Caco-2 (cell line): ENCODE measurements around the gene FBLN1. TPM values are rescaled to one million over a fixed set of nuclear protein-coding genes. Genes with fewer than 3 reads are reported as not detected.

Source experiments
- BruUV-seq: library from RNA; stranded (reverse); fragments of 400-500 nt; replicated peaks from 2 replicates; lab custom pipeline; 2021; lab: Mats Ljungman, UMichigan
- CTCF ChIA-PET: fragments of 300-600 bp; sonication (Branson Sonifier 250); formaldehyde crosslinking; loops from one replicate; lab custom pipeline; 2022; ENCODE audit warnings: antibody characterized with exemption; lab: Charles Lee
- POLR2A ChIA-PET: fragments of 300-600 bp; sonication (Branson Sonifier 250); formaldehyde crosslinking; loops from one replicate; lab custom pipeline; 2022; ENCODE audit warnings: antibody characterized with exemption; lab: Charles Lee
- DNase-seq, 2 experiments: peaks; one replicate each; pipeline versions ENCODE4 v3.0.0 to v3.0.0-alpha.2; 2020 to 2022
- H3K27me3 ChIP-seq: replicated peaks from 2 replicates; pipeline ENCODE4 v1.6.0; 2011; ENCODE audit warnings: low read length; ENCODE audit not compliant: control insufficient read depth, insufficient read depth
- H3K36me3 ChIP-seq: 2 replicates; pipeline ENCODE4 v1.5.1; 2011; ENCODE audit warnings: low read length; ENCODE audit not compliant: control insufficient read depth, insufficient read depth
- H3K4me1 ChIP-seq: fragments of 250-450 bp; sonication (Bioruptor Pico); 2 replicates; pipeline ENCODE4 v1.5.1; 2020; ENCODE audit warnings: mild to moderate bottlenecking
- H3K4me3 ChIP-seq: 2 replicates; pipeline ENCODE4 v1.5.1; 2011; ENCODE audit warnings: low read depth, mild to moderate bottlenecking, control low read depth, low read length
- H3K9me3 ChIP-seq: fragments of 250-450 bp; sonication (Bioruptor Pico); 2 replicates; pipeline ENCODE4 v1.5.1; 2020; ENCODE audit warnings: mild to moderate bottlenecking, moderate library complexity
- H3K27ac Mint-ChIP-seq: one replicate; pipeline ENCODE4 v1.8.0; 2022; ENCODE audit warnings: mixed read lengths; ENCODE audit not compliant: unreplicated experiment
- H3K27me3 Mint-ChIP-seq: one replicate; pipeline ENCODE4 v1.8.0; 2022; ENCODE audit warnings: mixed read lengths; ENCODE audit not compliant: insufficient read depth, unreplicated experiment
- H3K36me3 Mint-ChIP-seq: one replicate; pipeline ENCODE4 v1.8.0; 2022; ENCODE audit warnings: mild to moderate bottlenecking, mixed read lengths; ENCODE audit not compliant: insufficient read depth, unreplicated experiment
- H3K4me1 Mint-ChIP-seq: one replicate; pipeline ENCODE4 v1.8.0; 2022; ENCODE audit warnings: low read depth, mixed read lengths; ENCODE audit not compliant: unreplicated experiment
- H3K4me3 Mint-ChIP-seq: one replicate; pipeline ENCODE4 v1.8.0; 2022; ENCODE audit warnings: mild to moderate bottlenecking, moderate library complexity, mixed read lengths; ENCODE audit not compliant: unreplicated experiment
- H3K9me3 Mint-ChIP-seq: one replicate; pipeline ENCODE4 v1.8.0; 2022; ENCODE audit warnings: mixed read lengths; ENCODE audit not compliant: unreplicated experiment
- intact Hi-C: fragments of 100-400 bp; cut with micrococcal nuclease; formaldehyde crosslinking; loops from one replicate; pipeline ENCODE4 v1.10.0; 2022; ENCODE audit not compliant: unreplicated experiment
- total RNA-seq: library from RNA; stranded (reverse); gene quantifications from 2 replicates; pipeline ENCODE4 v1.2.3, GENCODE V29; 2022
- TF ChIP-seq, protein P1 (sequence below), 2 experiments: fragments of 200-600 bp in 1 of 2; IDR thresholded peaks; 1 replicate in 1 of 2; 2 replicates in 1 of 2; pipeline versions ENCODE4 v1.5.1 to v1.8.0; 2011 to 2022; ENCODE audit warnings: antibody characterized with exemption in 1 of 2, control low read depth in 1 of 2, inconsistent platforms in 1 of 2, low read depth in 1 of 2, low read length in 1 of 2, mild to moderate bottlenecking in 1 of 2, moderate library complexity in 1 of 2; ENCODE audit not compliant: insufficient read depth in 1 of 2, severe bottlenecking in 1 of 2, unreplicated experiment in 1 of 2

FBLN1 gene
- total RNA-seq, 1 experiment from 2014 or later: 519 TPM

GRCh38 chr22:45458532-45458931, 44.2 kb upstream of the FBLN1 start:
- no TSS peak for BruUV-seq
- POLR2A ChIA-PET: no interaction called here
- Mint-ChIP-seq H3K27me3 (no peaks in the 10 kb centered on the region), H3K36me3 (no peaks in the 10 kb centered on the region), H3K27ac (no peak overlapping the region), H3K4me1 (peaks cover 7% of the 10 kb centered on the region), H3K4me3 (no peak overlapping the region), H3K9me3 (no peaks in the 10 kb centered on the region)
- CTCF ChIA-PET: no interaction called here
- TF ChIP-seq, protein P1, sequence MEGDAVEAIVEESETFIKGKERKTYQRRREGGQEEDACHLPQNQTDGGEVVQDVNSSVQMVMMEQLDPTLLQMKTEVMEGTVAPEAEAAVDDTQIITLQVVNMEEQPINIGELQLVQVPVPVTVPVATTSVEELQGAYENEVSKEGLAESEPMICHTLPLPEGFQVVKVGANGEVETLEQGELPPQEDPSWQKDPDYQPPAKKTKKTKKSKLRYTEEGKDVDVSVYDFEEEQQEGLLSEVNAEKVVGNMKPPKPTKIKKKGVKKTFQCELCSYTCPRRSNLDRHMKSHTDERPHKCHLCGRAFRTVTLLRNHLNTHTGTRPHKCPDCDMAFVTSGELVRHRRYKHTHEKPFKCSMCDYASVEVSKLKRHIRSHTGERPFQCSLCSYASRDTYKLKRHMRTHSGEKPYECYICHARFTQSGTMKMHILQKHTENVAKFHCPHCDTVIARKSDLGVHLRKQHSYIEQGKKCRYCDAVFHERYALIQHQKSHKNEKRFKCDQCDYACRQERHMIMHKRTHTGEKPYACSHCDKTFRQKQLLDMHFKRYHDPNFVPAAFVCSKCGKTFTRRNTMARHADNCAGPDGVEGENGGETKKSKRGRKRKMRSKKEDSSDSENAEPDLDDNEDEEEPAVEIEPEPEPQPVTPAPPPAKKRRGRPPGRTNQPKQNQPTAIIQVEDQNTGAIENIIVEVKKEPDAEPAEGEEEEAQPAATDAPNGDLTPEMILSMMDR (IDR thresholded peaks at IDR 0.05; ENCODE audit: insufficient read depth in 1 of 2, low read depth in 1 of 2, low read length in 1 of 2, severe bottlenecking in 1 of 2, unreplicated experiment in 1 of 2): no peak
- no peak overlapping the region for H3K4me3 ChIP-seq
- no peaks in the 10 kb centered on the region for H3K27me3 ChIP-seq
- DNase-seq: no peak
- peaks cover 16% of the 10 kb centered on the region for H3K4me1 ChIP-seq
- no peaks in the 10 kb centered on the region for H3K9me3 ChIP-seq
- intact Hi-C loops: no loop called here
- H3K36me3 ChIP-seq: no peaks in the 10 kb centered on the region

DNA sequence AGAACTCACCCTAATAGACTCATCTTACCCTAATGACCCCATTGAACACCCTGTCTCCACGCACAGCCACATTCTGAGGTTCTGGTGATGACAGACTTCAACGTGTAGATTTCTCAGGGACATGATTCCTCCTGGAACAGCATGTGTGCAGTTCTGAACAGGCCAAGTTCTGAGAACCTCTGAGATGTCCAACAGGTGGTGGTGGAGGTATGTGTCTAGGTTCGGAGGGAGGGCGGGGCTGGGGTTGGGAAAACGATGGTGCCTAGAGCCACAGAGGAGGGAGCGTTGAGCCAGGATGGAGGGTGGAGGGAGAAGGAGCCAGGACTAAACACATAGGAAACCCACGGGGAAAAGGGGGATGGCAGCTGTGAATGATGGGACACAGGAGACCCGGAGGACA, 43.4 kb upstream of the FBLN1 start:
- intact Hi-C loops: no loop called here

GRCh38 chr22:45460288-45461109, 42.2 kb upstream of the FBLN1 start:
- ChIA-PET POLR2A (no interaction called here), CTCF (interaction anchor here (0.6 kb wide), 1 partner anchor 47 kb away, joined by 3 read pairs; the partner anchor contains the start of genes RIBC2 and SMC1B)
- DNase-seq: no peak
- Mint-ChIP-seq H3K4me1 (peaks cover 7% of the 10 kb centered on the region), H3K36me3 (no peaks in the 10 kb centered on the region), H3K27ac (no peak overlapping the region), H3K4me3 (no peak overlapping the region), H3K9me3 (peaks cover 14% of the 10 kb centered on the region), H3K27me3 (no peaks in the 10 kb centered on the region)
- no peak overlapping the region for H3K4me3 ChIP-seq
- no peaks in the 10 kb centered on the region for H3K27me3 ChIP-seq
- H3K36me3 ChIP-seq: no peaks in the 10 kb centered on the region
- peaks cover 5% of the 10 kb centered on the region for H3K4me1 ChIP-seq
- intact Hi-C loops: no loop called here
- TF ChIP-seq, protein P1 (IDR thresholded peaks at IDR 0.05; ENCODE audit: insufficient read depth in 1 of 2, low read depth in 1 of 2, low read length in 1 of 2, severe bottlenecking in 1 of 2, unreplicated experiment in 1 of 2): no peak
- no TSS peak for BruUV-seq
- H3K9me3 ChIP-seq: no peaks in the 10 kb centered on the region

More for the DNA sequence above, 43.4 kb upstream of the FBLN1 start:
- H3K36me3 Mint-ChIP-seq: no peaks in the 10 kb centered on the region
- Histone ChIP-seq H3K4me1 (peaks cover 16% of the 10 kb centered on the region), H3K36me3 (no peaks in the 10 kb centered on the region), H3K27me3 (no peaks in the 10 kb centered on the region), H3K4me3 (no peak overlapping the region), H3K9me3 (no peaks in the 10 kb centered on the region)
- no peak overlapping the region for H3K27ac Mint-ChIP-seq
- TF ChIP-seq, protein P1 (IDR thresholded peaks at IDR 0.05; ENCODE audit: insufficient read depth in 1 of 2, low read depth in 1 of 2, low read length in 1 of 2, severe bottlenecking in 1 of 2, unreplicated experiment in 1 of 2): no peak
- H3K9me3 Mint-ChIP-seq: peaks cover 4% of the 10 kb centered on the region
- H3K4me1 Mint-ChIP-seq: peaks cover 7% of the 10 kb centered on the region
- CTCF ChIA-PET: no interaction called here
- H3K4me3 Mint-ChIP-seq: no peak overlapping the region
- no TSS peak for BruUV-seq
- DNase-seq: no peak
- POLR2A ChIA-PET: no interaction called here
- H3K27me3 Mint-ChIP-seq: no peaks in the 10 kb centered on the region
